GM21576 (cell line): ENCODE data around the gene ABL1.

ENCODE experiments used
- ATAC-seq: cut with Tn5 transposase; IDR thresholded peaks from one replicate; pipeline ENCODE4 v1.9.1; 2021; ENCODE audit warnings: mild to moderate bottlenecking, moderate library complexity; ENCODE audit not compliant: unreplicated experiment

Gene ABL1

GRCh38 chr9:130927995-130928900 is 93.2 kb downstream of the ABL1 start:
- no peak for ATAC-seq

DNA sequence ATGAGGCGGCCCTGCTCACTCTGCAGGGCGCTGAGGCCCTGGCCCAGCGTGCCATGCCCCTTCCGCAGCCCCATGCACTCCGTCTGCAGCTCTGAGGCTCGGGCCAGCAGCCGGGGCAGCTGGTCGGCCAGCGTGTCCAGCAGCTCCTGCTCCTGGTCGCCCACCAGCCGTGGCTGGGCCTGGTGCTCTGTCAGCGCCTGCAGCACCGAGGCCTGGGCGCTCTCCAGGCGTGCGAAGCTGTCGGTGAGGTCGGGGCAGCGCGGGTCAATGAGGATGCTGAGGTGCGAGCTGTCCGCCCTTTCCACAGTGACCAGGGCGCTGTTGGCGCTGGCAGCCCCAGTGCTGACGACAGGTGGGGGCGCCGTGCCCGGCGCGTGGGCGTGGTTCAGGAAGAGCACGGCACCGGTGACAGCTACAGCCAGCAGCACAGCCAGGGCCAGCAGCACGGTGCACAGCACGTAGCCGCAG is 94.6 kb downstream of the ABL1 start:
- ATAC-seq, result no peak

- ATAC-seq, result no peak
Measured at GRCh38 chr9:130930132-130930803, 95.2 kb downstream of the ABL1 start.

- no peak for ATAC-seq
Measured at GRCh38 chr9:130930804-130931349, 95.8 kb downstream of the ABL1 start.

- ATAC-seq, result peak; percentile 51
Measured at GRCh38 chr9:130931508-130932254, 96.6 kb downstream of the ABL1 start.

DNA sequence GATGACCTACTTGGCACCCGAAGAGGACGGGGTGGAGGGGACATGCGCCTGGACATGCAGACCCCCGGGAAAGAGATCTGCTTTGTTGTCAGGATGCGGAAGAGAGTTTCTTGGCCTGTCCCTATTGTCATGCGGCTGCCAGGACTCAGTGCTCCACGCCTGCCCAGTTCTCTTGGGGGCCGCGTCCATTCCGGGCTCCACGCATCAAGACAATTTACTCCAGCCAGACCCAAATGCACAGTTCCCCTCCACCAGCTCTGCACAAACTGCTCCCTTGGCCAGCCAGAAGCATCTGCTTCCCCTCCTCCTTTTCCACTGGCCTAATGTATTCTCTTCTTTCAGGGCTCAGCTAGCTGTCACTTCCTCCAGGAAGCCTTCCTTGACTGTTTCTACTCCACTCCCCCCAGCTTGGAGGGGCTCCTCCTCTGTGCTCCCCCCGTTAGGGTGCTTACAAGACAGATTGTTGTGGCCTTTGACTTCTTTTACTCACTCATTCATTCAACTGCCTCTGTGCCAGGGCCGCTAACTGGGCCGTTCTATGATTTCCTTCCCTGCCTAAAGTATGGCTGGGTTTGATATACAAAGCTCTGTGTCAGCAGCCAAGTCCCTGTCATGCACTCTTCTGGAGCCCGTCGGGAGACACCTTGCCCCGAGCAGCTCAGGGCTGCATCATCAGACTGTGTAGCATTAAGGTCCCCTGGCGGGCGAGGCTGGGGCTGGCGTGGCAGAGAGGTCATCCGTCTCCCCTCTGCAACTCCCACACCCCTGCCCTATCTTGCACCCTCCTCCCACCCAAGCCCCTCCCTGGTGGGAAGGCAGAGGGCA is 97.4 kb downstream of the ABL1 start:
- ATAC-seq, result no peak

DNA sequence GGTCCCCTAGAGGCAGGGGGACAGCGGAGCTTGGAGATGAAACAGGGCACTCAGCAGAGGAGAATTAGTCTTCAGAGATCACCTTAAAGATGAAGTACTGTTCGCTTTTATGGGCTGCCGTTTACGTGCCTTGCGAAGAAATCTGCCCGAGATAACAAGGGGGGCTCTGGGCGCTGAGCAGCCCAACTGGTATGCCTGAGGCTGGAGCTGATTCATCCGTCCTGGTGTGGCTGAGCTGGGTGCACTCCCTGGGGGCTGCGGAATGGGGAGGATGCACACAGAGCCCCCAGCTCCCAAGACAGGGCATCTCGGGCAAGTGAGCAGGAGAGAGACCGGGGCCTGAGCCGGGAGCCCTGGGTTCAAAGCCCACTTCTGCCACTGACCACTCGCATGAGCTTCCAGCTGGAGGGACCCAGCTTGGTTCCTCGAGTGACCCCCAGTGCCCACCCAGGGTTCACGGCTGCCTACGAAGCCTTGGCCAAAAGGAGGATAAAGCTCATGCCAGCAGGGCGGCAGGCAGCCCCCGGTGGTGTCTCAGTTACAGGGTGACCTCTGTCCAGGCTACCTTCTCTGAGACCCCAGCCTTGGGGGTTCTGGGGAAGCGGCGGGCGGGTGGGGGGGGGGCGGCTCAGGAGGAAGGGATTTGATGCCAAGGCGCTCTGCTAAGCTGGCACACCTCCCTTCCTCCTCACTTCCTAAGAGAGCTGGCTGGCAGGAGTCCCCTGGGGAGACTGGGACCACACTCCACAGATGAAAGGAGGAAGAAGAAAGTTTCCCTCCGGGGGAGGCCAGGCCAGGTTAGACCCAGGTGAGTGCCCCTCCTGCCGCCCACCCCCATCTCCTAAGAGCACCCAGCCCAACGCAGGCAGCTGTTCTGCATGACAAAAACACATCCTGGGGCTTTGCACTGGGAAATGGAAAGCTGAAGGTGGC is 98.3 kb downstream of the ABL1 start:
- ATAC-seq, result no peak

DNA sequence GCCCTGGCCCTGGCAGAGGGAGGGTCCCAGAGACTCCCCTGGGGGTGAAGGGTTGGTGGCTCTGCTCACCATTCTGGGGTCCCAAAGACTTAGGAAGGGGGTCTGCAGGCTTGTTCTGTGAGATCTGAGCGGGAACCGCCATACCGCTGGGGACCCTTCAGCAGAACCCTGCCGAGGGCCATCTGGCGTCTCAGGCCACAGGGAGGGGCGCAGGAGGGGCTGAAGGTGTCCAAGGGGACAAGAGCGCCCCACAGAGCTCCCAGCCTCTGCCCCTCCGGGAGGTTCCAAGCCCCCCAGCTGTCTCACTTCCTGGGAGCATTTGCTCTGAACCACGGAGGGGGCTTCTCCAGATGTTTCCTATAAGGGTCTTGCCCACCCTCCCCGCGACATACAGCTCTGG is 99.2 kb downstream of the ABL1 start:
- no peak for ATAC-seq

DNA sequence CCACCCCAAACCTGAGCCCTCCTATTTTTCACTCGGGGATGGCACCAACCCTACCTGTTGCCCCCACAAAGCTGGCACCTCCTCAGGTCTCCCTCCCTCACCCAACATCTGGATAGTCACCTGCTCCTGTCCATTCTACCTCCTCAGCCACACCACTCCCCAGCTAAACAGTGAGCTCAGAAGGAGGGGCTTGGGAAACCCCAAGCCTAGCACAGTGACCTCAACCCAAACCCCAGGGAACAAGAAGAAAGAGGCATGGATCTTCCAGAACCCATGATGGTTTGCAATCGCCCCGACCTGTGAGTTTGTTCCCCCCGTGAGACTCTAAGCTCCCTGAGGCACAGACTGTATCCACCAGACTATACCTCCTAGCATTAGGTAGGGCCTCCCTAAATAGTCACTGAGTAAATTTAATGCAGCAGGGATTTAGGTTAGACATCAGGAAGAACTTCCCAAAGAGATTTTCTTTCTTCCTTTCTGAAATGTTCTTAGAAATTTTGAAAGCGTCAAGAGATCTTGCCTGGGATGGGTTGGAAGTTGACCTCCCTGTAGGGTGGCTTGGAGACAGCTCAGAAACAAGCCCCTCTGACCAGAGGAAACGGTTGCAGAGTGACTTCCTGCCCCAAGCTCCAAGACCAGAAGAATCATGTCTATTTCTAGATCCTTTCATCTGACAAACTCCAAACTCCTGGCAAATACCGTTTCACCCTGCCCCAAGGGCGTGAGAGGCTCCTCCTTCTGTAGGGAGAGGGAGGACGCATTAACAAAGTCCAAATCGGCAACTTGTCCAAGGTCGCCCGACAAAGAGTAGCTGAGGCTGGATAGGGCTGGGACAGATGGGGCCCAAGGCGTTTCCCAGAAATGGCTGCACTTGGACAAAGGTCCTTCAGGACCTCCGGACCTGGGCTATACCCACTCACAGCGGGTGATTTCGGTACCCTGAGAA is 99.9 kb downstream of the ABL1 start:
- no peak for ATAC-seq

DNA sequence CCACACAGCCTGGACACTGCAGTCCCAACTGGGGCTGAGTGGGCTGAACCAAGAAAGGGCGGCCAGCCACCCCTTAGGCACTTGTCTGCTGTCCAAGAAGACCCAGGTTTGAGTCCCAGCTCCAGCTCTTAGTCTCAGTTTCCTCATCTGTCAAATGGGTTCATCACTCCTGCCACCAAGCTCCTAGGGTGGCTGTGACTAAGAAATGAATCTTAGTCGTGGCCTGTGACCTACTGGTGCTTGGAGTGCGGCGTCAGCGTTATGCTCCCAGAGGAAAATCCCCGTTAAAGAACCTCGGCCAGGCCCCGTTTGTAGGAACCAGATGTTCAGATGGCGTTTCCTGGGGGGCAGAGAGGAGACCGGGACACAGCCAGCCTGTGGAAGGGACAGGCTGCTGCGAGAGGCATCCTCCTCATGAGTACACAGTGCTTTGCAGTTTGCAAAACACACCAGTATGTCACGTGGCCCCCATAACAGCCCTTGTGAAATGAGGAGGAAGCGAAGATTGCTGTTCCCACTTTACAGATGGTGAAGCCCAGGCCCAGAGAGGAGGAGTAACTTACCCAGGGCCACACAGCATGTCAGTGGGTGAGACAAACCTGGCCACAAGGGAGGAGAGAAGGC is 100.7 kb downstream of the ABL1 start:
- no peak for ATAC-seq

GRCh38 chr9:130936285-130937117 is 101.4 kb downstream of the ABL1 start:
- no peak for ATAC-seq
